Muscle layer of colon (tissue), 2 donors: ENCODE data around the gene ZNF813.
"Not testable (repeated sequence)": the region's sequence is repeated elsewhere in the genome, so short reads cannot be mapped to it uniquely, and the experiment has no call there.

Source experiments
- H3K27ac ChIP-seq: one replicate; pipeline ENCODE4 v1.7.0; 2013; ENCODE audit warnings: low read depth, mild to moderate bottlenecking, low read length, moderate library complexity
- H3K27me3 ChIP-seq, 2 donors: one replicate each; pipeline ENCODE4 v1.7.0; 2013; ENCODE audit warnings: low read length in 2 of 2, mild to moderate bottlenecking in 2 of 2; ENCODE audit not compliant: insufficient read depth in 2 of 2, control insufficient read depth in 1 of 2
- H3K36me3 ChIP-seq: one replicate; pipeline ENCODE4 v1.7.0; 2013; ENCODE audit warnings: mild to moderate bottlenecking, low read length; ENCODE audit not compliant: insufficient read depth
- H3K4me1 ChIP-seq: one replicate; pipeline ENCODE4 v1.7.0; 2013; ENCODE audit warnings: mild to moderate bottlenecking, low read length; ENCODE audit not compliant: insufficient read depth
- H3K4me3 ChIP-seq, 2 donors: one replicate each; pipeline ENCODE4 v1.7.0; 2013; ENCODE audit warnings: low read length in 2 of 2, low read depth in 1 of 2, mild to moderate bottlenecking in 1 of 2, moderate library complexity in 1 of 2
- H3K9ac ChIP-seq: one replicate; pipeline ENCODE4 v1.7.0; 2013; ENCODE audit warnings: low read length
- H3K9me3 ChIP-seq: one replicate; pipeline ENCODE4 v1.7.0; 2013; ENCODE audit warnings: mild to moderate bottlenecking, low read length
- donor health status: abdominal sarcoma.
- donor health status: Adenocarcinoma of cecum.

ZNF813 gene

DNA sequence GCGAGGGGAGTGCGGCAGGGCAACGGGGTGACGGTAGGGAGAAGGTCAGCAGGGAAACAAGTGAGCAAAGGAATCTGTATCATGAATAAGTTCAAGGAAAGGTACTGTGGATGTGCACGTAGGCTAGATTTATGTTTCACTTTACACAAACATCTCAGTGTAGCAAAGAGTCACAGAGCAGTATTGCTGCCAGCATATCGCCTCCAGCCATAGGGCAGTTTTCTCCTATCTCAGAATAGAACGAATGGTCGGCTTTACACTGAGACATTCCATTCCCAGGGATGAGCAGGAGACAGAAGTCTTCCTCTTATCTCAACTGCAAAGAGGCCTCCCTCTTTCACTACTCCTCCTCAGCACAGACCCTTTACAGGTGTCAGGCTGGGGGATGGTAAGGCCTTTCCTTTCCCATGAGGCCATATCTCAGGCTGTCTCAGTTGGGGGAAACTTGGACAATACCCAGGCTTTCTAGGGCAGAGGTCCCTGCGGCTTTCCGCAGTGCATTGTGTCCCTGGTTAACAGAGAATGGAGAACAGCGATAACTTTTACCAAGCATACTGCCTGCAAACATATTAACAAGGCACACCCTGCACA lies 7.3 kb upstream of the ZNF813 start:
- not testable (repeated sequence) for H3K36me3 ChIP-seq, H3K9me3 ChIP-seq, H3K9ac ChIP-seq, H3K4me1 ChIP-seq, H3K4me3 ChIP-seq, H3K27ac ChIP-seq
- H3K27me3 ChIP-seq, result peaks cover 0 to 11% of the 10 kb centered on the region in 2 donors

DNA sequence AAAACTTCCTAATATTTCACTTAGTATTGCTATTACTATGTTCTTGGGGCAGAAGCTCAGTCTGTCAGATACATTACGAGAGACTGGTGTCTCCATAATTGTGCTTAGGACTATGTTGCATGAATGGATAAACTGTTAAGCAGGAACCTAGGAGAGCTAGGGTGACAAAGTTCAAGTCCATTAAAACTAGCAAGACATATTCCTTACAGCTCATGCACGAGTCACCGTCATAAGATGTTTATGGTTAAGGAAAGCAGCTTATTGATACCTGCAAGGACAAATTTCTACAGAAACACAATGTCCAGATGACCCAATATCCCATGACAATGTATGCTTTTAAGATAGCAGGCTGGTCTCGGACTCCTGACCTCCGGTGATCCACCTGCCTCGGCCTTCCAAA lies 5.7 kb upstream of the ZNF813 start:
- H3K27me3 ChIP-seq, result peaks cover 0 to 11% of the 10 kb centered on the region in 2 donors
- H3K4me3 ChIP-seq, result no peak overlapping the region
- H3K9me3 ChIP-seq, result no peaks in the 10 kb centered on the region
- H3K36me3 ChIP-seq, result no peaks in the 10 kb centered on the region
- H3K9ac ChIP-seq, result no peak overlapping the region
- no peaks in the 10 kb centered on the region for H3K4me1 ChIP-seq
- H3K27ac ChIP-seq, result no peak overlapping the region

DNA sequence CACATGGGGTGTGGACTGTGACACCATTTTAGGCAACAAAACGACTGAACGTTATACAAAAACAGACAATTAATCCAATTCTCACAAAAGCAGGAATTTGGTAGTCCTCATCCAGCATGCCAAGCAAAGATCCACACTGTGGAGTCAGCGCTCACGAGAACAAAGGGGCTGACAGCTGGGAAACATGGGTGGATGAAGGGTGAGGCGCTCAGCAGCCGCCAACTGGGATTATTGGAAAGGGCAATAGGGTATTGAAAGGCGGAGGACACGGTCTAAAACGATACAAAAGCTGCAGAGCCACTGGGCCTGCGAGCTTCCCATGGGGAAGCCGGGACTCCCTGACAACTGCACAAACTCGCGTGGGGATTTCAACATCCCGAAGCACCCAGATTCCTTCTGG lies 4.7 kb upstream of the ZNF813 start:
- Histone ChIP-seq H3K9me3 (no peaks in the 10 kb centered on the region), H3K36me3 (no peaks in the 10 kb centered on the region), H3K27ac (no peak overlapping the region), H3K9ac (no peak overlapping the region), H3K4me1 (no peaks in the 10 kb centered on the region), H3K4me3 (peak overlapping the region in 1 of 2 donors; percentile 7), H3K27me3 (peaks cover 0 to 11% of the 10 kb centered on the region in 2 donors)

- H3K4me3 ChIP-seq, result no peak overlapping the region
- no peaks in the 10 kb centered on the region for H3K36me3 ChIP-seq
- no peak overlapping the region for H3K9ac ChIP-seq
- no peaks in the 10 kb centered on the region for H3K4me1 ChIP-seq
- H3K27ac ChIP-seq, result no peak overlapping the region
- H3K27me3 ChIP-seq, result peaks cover 0 to 11% of the 10 kb centered on the region in 2 donors
- no peaks in the 10 kb centered on the region for H3K9me3 ChIP-seq
These were observed 4.3 kb upstream of the ZNF813 start for GRCh38 chr19:53463263-53463662.

GRCh38 chr19:53466726-53467484 lies 628 bp upstream of the ZNF813 start:
- no peak overlapping the region for H3K27ac ChIP-seq
- H3K4me3 ChIP-seq, result peak overlapping the region; percentile 52 to 76
- no peaks in the 10 kb centered on the region for H3K36me3 ChIP-seq
- H3K4me1 ChIP-seq, result no peaks in the 10 kb centered on the region
- no peak overlapping the region for H3K9ac ChIP-seq
- no peaks in the 10 kb centered on the region for H3K9me3 ChIP-seq
- peaks cover 0 to 11% of the 10 kb centered on the region in 2 donors for H3K27me3 ChIP-seq

- not testable (repeated sequence) for H3K9ac ChIP-seq, H3K27ac ChIP-seq, H3K4me1 ChIP-seq, H3K36me3 ChIP-seq, H3K27me3 ChIP-seq, H3K9me3 ChIP-seq
- H3K4me3 ChIP-seq, result peak overlapping the region in 1 of 2 donors; percentile 76
These were observed 1.1 kb downstream of the ZNF813 start for GRCh38 chr19:53468628-53469027.

DNA sequence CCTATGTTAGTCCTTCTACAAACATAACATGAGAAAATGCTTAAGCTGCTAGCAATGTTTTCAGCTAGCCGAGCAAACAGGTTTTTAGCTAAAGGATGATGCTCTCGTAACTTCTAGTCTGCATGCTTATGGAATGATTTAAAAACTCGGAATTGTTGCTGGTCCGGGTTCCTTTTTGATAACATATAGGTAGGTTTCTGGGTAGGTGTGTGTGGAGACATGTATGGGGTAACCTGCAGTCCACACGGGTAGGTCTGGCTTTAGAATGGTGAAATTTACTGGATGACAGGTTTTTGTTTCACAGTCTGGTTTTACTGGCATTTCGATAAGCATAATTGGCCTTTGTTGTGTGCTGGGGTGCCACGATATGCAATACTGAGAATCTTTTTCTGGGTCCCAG lies 4.4 kb downstream of the ZNF813 start:
- H3K9ac ChIP-seq, result no peak overlapping the region
- no peaks in the 10 kb centered on the region for H3K9me3 ChIP-seq
- H3K27me3 ChIP-seq, result no peaks in the 10 kb centered on the region
- no peak overlapping the region for H3K4me3 ChIP-seq
- H3K36me3 ChIP-seq, result no peaks in the 10 kb centered on the region
- no peak overlapping the region for H3K27ac ChIP-seq
- no peaks in the 10 kb centered on the region for H3K4me1 ChIP-seq

- H3K9me3 ChIP-seq, H3K36me3 ChIP-seq: not testable (repeated sequence)
These were observed 7.3 kb downstream of the ZNF813 start for GRCh38 chr19:53474832-53475231.

DNA sequence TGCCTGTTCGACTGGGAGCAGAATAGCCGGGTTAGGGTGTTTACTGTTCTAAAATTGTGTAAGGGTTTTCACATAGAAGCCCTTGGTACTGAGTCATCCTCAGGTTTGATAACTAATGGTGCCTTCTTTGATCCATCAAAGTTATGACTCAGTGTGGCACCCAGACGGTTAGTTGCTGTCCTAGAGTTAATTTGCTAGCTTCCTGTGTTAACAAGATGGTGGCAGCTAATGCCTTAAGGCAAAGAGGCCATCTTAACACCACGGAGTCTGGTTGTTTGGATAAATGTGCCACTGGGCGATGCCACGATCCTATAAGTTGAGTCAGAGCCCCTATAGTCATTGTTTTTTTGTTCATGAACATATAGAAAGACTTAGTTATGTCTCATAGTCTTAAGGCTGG lies 7.9 kb downstream of the ZNF813 start:
- H3K27me3 ChIP-seq, H3K9ac ChIP-seq, H3K9me3 ChIP-seq, H3K27ac ChIP-seq, H3K36me3 ChIP-seq, H3K4me3 ChIP-seq, H3K4me1 ChIP-seq: not testable (repeated sequence)

More at GRCh38 chr19:53474832-53475231, 7.3 kb downstream of the ZNF813 start:
- not testable (repeated sequence) for H3K4me1 ChIP-seq, H3K4me3 ChIP-seq, H3K27ac ChIP-seq, H3K27me3 ChIP-seq, H3K9ac ChIP-seq

GRCh38 chr19:53483751-53484150 lies 16.2 kb downstream of the ZNF813 start:
- H3K9ac ChIP-seq, H3K27ac ChIP-seq, H3K4me3 ChIP-seq, H3K4me1 ChIP-seq, H3K27me3 ChIP-seq, H3K9me3 ChIP-seq: not testable (repeated sequence)
- peaks cover 12% of the 10 kb centered on the region for H3K36me3 ChIP-seq

DNA sequence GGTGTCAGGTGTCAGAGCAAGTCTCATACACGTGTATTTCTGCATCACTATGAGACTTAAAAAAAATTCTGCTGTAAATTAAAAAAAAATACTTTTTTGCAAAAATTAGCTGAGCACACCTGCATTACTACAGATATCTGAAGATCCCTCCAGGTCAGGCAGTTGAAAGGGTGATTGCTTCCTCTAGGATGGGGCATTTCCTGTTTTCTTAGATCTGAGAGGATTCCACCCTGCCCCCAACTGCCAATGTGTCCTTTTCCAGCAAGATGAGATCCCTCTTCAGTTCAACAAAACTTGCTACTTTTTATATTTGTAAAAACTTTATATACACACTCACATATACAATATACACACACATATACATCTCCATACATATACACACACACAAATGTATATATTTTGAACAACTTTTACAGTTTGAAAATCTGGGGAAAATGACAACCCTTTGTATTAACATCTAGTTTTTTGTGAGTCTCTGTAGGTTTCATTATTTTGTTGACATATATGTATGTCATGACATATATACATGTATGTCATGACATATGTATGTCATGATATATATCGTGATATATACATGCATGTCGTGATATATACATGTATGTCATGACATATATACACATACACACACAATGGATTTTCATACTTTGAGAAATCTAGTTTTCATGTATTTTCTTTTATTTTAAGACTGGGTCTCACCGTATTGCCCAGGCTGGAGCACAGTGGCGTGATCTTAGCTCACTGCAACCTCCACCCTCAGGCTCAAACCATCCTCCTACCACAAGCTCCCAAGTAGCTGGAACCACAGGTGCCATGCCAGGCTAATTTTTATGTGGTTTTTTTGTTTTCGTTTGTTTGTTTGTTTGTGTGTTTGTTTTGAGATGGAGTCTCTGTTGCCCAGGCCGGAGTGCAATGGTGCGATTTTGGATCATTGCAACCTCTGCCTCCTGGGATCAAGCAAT lies 17.8 kb downstream of the ZNF813 start:
- Histone ChIP-seq H3K9me3 (peaks cover 7% of the 10 kb centered on the region), H3K9ac (no peak overlapping the region), H3K36me3 (peaks cover 12% of the 10 kb centered on the region), H3K4me3 (no peak overlapping the region), H3K27ac (no peak overlapping the region), H3K4me1 (no peaks in the 10 kb centered on the region), H3K27me3 (no peaks in the 10 kb centered on the region)
